LNCaP clone FGC (cell line): ENCODE measurements around the gene SPATA21.

Experiments used
- DNase-seq: peaks from one replicate; pipeline ENCODE4 v3.0.0-alpha.2; 2011; ENCODE audit warnings: low read depth
- H3K4me3 ChIP-seq: 2 replicates; pipeline ENCODE4 v1.5.1; 2011; ENCODE audit warnings: mild to moderate bottlenecking, low read depth, low read length, control low read depth
- TF ChIP-seq, protein P1 (sequence below): IDR thresholded peaks from 2 replicates; pipeline ENCODE4 v1.5.1; 2012; ENCODE audit warnings: mild to moderate bottlenecking; ENCODE audit not compliant: control insufficient read depth, insufficient read depth; ENCODE audit errors: extremely low read depth

The SPATA21 gene

DNA sequence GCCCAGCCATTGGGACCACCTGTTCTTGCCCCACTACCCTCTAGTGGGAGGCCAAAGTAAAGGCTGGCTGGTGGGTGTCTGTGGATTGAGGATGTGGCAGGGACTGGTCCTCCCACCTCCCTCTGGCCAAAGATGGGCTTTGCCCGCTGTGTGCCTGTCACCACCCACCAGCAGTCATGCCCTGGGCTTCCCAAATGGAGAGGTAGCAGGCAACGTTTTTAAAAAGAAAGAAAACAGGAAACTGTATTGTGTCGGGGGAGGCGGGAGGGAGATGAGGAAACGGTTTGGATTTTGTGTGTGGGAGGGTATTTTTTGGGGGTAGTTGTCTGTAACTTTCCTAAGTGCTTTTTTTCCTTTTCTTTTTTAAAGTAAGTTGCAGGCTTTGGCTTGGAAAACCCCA is 40.1 kb downstream of the SPATA21 start:
- H3K4me3 ChIP-seq, result no peak overlapping the region
- TF ChIP-seq, protein P1, sequence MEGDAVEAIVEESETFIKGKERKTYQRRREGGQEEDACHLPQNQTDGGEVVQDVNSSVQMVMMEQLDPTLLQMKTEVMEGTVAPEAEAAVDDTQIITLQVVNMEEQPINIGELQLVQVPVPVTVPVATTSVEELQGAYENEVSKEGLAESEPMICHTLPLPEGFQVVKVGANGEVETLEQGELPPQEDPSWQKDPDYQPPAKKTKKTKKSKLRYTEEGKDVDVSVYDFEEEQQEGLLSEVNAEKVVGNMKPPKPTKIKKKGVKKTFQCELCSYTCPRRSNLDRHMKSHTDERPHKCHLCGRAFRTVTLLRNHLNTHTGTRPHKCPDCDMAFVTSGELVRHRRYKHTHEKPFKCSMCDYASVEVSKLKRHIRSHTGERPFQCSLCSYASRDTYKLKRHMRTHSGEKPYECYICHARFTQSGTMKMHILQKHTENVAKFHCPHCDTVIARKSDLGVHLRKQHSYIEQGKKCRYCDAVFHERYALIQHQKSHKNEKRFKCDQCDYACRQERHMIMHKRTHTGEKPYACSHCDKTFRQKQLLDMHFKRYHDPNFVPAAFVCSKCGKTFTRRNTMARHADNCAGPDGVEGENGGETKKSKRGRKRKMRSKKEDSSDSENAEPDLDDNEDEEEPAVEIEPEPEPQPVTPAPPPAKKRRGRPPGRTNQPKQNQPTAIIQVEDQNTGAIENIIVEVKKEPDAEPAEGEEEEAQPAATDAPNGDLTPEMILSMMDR, result no peak
- no peak for DNase-seq

DNA sequence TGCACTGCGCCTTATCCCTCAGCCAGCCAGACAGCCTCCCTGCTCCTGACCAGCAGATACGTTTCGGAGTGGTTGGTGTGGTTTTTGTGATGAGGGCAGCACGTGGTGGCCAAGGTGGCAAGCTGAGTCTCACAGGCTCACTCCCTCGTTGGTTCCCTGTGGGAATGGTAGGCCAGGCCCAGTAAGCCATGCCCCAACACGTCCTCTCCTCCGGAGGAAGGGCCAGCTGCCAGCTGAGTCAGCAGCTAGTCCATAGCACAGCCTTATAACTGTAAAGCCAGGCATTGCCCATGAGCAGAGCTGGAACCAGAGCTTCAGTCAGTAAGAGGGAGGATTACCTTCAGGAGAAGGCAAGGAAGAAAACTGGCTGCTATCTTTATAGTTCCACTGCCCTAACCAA is 40.6 kb downstream of the SPATA21 start:
- DNase-seq, result peak; percentile 32
- H3K4me3 ChIP-seq, result no peak overlapping the region
- TF ChIP-seq, protein P1, result no peak

DNA sequence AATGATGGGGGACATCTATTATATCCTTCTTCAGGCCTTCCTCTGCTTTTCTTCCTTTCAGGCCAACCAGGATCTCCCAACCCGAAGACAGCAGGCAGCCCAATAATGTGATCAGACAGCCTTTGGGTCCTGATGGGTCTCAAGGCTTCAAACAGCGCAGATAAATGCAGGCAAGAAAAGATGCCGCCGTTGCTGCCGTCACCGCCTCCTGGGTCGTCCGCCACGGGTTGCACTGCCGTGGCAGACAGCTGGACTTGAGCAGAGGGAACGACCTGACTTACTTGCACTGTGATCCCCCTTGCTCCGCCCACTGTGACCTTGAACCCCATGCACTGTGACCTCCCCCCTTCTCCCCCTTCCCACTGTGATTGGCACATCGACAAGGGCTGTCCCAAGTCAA is 42.2 kb downstream of the SPATA21 start:
- TF ChIP-seq, protein P1, result no peak
- H3K4me3 ChIP-seq, result no peak overlapping the region
- no peak for DNase-seq

DNA sequence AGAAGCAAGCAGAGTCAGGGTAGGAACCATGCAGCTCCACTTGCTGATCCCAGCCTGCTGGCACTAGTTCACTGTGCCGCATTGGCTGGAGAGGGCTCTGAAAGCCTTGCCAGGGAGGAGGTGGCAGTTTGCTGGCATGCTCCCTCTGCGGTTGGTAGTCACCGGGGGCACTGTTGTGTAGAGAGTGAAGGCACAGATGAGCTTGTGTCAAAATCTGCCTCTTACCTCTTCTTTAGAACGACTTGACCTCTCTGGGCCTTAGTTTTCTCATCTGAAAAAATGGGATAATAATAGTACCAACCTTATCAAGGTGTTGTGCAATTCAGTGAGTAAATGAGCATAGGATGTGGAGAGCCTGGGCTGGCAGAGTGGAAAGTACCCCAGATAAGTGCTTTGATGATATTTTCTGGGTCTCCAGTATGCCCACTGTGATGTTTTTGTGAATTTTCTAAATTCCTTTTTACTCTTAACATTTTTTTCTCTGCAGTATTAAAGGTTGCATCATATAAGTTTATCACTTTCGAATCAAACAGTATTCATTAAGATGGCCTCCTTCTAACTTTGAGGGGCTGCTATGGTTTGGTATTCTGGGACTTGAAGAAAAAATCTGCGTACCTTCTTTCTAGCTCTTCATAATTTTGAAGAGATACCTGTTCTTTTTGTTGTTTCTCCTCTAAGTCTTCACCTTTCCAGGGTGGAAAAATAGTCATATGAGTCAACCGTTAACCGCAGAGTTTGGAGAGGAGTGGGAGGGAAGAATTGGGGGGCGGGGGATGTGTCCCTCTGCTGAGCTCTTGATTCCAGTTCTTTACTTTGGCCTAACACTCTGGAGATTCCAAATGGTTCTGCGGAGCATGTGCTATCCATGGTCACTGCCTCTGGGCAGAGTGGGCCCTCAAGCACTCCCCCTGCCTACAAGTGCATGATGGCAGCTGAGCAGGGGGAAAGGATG is 43.4 kb downstream of the SPATA21 start:
- no peak for DNase-seq
- TF ChIP-seq, protein P1, result no peak
- no peak overlapping the region for H3K4me3 ChIP-seq

DNA sequence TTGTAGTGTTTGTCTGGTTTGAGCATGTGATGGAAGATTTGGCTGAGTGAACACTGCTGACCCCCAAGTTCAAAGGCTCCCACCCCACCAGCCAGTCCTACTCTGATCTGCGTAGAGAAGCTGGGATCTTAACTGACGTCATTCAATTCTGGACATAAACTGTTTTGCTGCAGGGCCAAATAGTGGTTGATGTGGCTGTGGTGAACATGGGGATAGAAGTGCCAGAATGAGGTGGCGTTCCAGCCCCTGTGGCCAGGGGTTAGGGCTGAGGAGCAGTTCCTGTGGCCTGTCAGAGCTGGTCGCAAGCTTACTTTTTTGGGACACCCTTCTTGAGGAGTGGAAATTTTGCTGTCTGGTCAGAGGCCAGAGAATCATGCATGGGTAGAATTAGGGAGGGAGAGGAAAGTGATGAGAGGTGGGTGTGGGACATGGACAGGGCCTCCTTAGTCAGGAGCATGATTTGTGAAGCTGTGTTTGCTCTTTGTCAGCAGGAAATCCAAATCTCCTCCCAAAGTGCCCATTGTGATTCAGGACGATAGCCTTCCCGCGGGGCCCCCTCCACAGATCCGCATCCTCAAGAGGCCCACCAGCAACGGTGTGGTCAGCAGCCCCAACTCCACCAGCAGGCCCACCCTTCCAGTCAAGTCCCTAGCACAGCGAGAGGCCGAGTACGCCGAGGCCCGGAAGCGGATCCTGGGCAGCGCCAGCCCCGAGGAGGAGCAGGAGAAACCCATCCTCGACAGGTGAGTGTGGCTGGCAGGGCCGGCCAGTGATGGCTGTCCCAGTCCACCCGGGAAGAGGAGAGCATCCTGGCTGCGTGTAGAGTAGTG is 44.3 kb downstream of the SPATA21 start:
- TF ChIP-seq, protein P1, result no peak
- no peak overlapping the region for H3K4me3 ChIP-seq
- DNase-seq, result no peak

DNA sequence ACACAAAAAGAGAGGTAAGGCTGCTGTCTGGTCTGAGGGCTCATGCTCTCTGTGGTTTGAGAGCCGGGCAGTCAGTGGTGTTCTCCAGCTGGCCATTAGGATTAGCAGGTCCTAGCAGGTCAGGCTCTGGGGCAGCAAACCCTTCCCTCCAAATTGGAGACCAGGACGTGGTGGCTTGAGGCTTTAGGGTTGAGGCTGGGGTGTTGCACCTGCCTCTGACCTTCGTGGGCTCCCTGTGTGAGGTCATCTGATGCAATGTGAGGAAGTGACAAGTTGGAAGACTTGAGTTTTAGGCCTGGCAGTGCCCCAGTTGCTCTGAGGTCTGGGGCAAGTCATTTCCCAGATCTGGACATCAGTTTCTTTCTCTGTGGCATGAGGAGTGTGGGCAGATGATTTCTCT is 45.8 kb downstream of the SPATA21 start:
- no peak for DNase-seq
- TF ChIP-seq, protein P1, result no peak
- H3K4me3 ChIP-seq, result no peak overlapping the region
